Peyer's patch (tissue), 4 donors: ENCODE measurements around the gene DCLK2. TPM values are rescaled to one million over a fixed set of nuclear protein-coding genes. Genes with fewer than 3 reads are reported as not detected.
"Not testable (repeated sequence)": the region's sequence is repeated elsewhere in the genome, so short reads cannot be mapped to it uniquely, and the experiment has no call there.

Experiments
- DNase-seq, 3 donors: peaks; one replicate each; pipeline ENCODE4 v3.0.0-alpha.2; 2017 to 2019
- H3K27ac ChIP-seq, 4 donors: fragments of 200-600 bp; sonication (generic); one replicate each; pipeline ENCODE4 v1.5.1; 2016 to 2019
- H3K27me3 ChIP-seq, 2 donors: fragments of 200-600 bp; sonication (generic); one replicate each; pipeline ENCODE4 v1.5.1; 2019
- H3K36me3 ChIP-seq, 3 donors: fragments of 200-600 bp; sonication (generic); one replicate each; pipeline ENCODE4 v1.5.1; 2016 to 2019
- H3K4me1 ChIP-seq, 4 donors: fragments of 200-600 bp; sonication (generic); one replicate each; pipeline ENCODE4 v1.5.1; 2016 to 2019
- H3K4me3 ChIP-seq, 4 donors: fragments of 200-600 bp; sonication (generic); 1 replicate in 3 of 4; 2 replicates in 1 of 4; pipeline ENCODE4 v1.5.1; 2016 to 2019; ENCODE audit warnings: mild to moderate bottlenecking in 1 of 4
- H3K9me3 ChIP-seq, 4 donors: fragments of 200-600 bp; sonication (generic); one replicate each; pipeline ENCODE4 v1.5.1; 2016 to 2019; ENCODE audit warnings: mild to moderate bottlenecking in 1 of 4
- POLR2A ChIP-seq, 2 donors: fragments of 450-650 bp; IDR thresholded peaks; one replicate each; pipeline ENCODE4 v1.5.1; 2017; ENCODE audit warnings: antibody characterized with exemption in 2 of 2, mild to moderate bottlenecking in 2 of 2, moderate library complexity in 2 of 2
- total RNA-seq, 4 donors: library from RNA; depleted of rRNA; stranded (reverse); fragments of >200 nt; gene quantifications; one replicate each; pipeline ENCODE4 v1.1.0, GENCODE V29; 2016
- TF ChIP-seq, protein P1 (sequence below), 6 experiments: fragments of 450-650 bp in 4 of 6; fragments of 200-600 bp in 2 of 6; sonication (generic) in 1 of 6; IDR thresholded peaks; one replicate each; pipeline ENCODE4 v1.5.1; 2017 to 2019; ENCODE audit warnings: antibody characterized with exemption in 6 of 6, mild to moderate bottlenecking in 3 of 6, moderate library complexity in 1 of 6

DCLK2 gene
- total RNA-seq, 4 donors from 2014 or later, result 2.1 to 12.4 (median 3.1) TPM

DNA sequence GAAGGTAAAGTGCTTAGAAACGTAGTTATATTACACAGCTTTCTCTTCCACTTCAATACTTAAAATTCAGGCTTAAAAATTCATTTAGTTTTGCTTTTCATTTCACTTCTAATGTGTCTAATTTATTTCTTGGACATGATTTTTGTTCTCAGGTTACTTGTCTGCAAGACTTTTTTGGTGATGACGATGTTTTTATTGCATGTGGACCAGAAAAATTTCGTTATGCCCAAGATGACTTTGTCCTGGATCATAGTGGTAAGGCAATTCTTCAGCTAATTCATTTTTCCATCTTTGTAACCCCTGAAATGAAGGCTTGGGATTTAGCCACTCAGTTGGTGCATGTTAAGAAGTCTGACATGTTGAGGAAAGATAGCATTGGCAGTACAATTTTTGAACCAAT, 114.7 kb downstream of the DCLK2 start:
- Histone ChIP-seq H3K27me3 (no peaks in the 10 kb centered on the region), H3K36me3 (no peaks in the 10 kb centered on the region)
- TF ChIP-seq, protein P1, sequence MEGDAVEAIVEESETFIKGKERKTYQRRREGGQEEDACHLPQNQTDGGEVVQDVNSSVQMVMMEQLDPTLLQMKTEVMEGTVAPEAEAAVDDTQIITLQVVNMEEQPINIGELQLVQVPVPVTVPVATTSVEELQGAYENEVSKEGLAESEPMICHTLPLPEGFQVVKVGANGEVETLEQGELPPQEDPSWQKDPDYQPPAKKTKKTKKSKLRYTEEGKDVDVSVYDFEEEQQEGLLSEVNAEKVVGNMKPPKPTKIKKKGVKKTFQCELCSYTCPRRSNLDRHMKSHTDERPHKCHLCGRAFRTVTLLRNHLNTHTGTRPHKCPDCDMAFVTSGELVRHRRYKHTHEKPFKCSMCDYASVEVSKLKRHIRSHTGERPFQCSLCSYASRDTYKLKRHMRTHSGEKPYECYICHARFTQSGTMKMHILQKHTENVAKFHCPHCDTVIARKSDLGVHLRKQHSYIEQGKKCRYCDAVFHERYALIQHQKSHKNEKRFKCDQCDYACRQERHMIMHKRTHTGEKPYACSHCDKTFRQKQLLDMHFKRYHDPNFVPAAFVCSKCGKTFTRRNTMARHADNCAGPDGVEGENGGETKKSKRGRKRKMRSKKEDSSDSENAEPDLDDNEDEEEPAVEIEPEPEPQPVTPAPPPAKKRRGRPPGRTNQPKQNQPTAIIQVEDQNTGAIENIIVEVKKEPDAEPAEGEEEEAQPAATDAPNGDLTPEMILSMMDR (IDR thresholded peaks at IDR 0.05), result no peak
- TF ChIP-seq POLR2A (IDR thresholded peaks at IDR 0.05), result no peak

DNA sequence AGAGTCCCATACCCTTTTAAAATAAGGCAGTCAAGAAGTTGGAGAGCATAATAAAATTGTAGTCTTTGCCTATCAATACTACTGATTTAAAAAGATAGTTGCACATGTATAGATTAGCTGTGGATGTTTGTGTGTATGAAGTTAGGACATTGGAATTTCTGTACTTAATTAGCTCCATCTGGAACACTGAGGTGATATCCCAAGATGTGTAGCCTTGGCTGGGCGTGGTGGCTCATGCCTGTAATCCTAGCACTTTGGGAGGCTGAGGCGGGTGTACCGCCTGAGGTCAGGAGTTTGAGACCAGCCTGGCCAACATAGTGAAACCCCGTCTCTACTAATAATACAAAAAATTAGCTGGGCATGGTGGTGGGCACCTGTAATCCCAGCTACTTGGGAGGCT, 119.0 kb downstream of the DCLK2 start:
- H3K4me3 ChIP-seq, H3K27me3 ChIP-seq: not testable (repeated sequence)

More for the DNA sequence above, 114.7 kb downstream of the DCLK2 start:
- no peak for DNase-seq
- no peaks in the 10 kb centered on the region for H3K4me1 ChIP-seq
- no peaks in the 10 kb centered on the region for H3K9me3 ChIP-seq
- no peak overlapping the region for H3K4me3 ChIP-seq
- H3K27ac ChIP-seq, result no peak overlapping the region

DNA sequence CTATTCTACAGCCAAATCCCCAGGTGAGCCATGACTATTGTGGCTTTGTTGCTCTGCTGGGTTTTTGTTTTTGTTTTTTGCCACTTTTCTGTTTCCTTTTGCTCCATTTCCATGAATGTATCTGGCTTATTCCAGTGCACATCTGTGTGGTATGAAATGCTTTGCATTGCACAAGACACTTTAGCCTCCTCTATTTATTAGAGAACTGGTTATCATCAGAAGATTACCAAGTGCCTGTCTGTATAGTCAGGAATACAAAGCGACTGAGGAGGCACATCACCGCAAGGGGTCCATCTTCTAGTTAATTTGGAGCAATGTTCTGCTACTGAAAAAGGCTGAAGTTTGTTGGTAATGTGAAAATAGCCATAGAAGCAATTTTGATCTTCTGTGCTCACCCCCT, 120.8 kb downstream of the DCLK2 start:
- no peak overlapping the region for H3K4me3 ChIP-seq
- H3K36me3 ChIP-seq, result no peaks in the 10 kb centered on the region
- H3K27ac ChIP-seq, result no peak overlapping the region
- no peaks in the 10 kb centered on the region for H3K4me1 ChIP-seq
- TF ChIP-seq POLR2A (IDR thresholded peaks at IDR 0.05), result no peak
- TF ChIP-seq, protein P1 (IDR thresholded peaks at IDR 0.05), result no peak
- no peaks in the 10 kb centered on the region for H3K27me3 ChIP-seq
- DNase-seq, result no peak
- no peaks in the 10 kb centered on the region for H3K9me3 ChIP-seq

More for the DNA sequence above, 119.0 kb downstream of the DCLK2 start:
- not testable (repeated sequence) for H3K9me3 ChIP-seq, H3K36me3 ChIP-seq, DNase-seq, H3K4me1 ChIP-seq, H3K27ac ChIP-seq

DNA sequence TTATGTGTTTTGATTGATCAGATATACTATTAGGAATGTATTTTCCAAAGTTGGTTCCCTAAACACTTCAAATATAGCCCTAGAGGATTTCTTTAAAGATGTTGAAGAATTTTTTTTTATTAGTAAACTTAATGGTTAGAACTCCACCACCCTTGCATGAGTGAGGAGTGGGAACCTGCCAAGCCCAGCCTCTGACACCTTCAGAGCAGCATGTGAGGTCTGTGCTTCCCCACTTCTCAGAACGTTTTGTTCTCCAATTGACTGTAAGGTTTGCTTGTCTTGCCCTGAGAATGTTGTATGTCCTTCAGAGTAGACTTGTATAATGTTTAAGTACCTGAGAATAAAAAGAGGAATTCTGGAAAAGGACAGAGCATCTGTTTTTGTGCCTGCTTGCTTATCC, 126.8 kb downstream of the DCLK2 start:
- no peaks in the 10 kb centered on the region for H3K9me3 ChIP-seq
- no peaks in the 10 kb centered on the region for H3K36me3 ChIP-seq
- TF ChIP-seq POLR2A (IDR thresholded peaks at IDR 0.05), result no peak
- TF ChIP-seq, protein P1 (IDR thresholded peaks at IDR 0.05), result no peak
- no peaks in the 10 kb centered on the region for H3K4me1 ChIP-seq
- no peak for DNase-seq
- H3K4me3 ChIP-seq, result no peak overlapping the region
- H3K27me3 ChIP-seq, result no peaks in the 10 kb centered on the region
- H3K27ac ChIP-seq, result no peak overlapping the region

DNA sequence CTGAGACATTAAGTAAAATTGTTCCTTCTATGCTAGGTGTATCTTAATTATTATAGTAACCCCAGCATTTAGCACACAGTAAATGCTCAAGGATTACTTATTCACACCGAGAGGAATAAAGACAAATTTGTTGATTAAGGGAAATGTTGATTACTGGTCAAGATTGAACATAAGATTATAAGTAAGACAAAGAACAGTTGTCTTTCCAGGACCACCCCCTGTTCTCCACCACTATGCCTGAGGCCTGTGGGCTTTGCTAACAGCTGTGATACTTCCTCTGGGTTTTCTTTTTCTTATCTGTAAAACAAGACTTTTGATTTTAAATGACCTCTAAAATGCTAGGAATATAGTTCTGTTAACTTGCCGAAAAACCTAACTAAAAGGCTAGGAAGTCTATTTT, 128.0 kb downstream of the DCLK2 start:
- Histone ChIP-seq H3K27me3 (no peaks in the 10 kb centered on the region), H3K4me3 (no peak overlapping the region), H3K9me3 (no peaks in the 10 kb centered on the region), H3K4me1 (no peaks in the 10 kb centered on the region), H3K27ac (no peak overlapping the region), H3K36me3 (no peaks in the 10 kb centered on the region)
- TF ChIP-seq, protein P1 (IDR thresholded peaks at IDR 0.05), result no peak
- no peak for TF ChIP-seq POLR2A (IDR thresholded peaks at IDR 0.05)
- no peak for DNase-seq

DNA sequence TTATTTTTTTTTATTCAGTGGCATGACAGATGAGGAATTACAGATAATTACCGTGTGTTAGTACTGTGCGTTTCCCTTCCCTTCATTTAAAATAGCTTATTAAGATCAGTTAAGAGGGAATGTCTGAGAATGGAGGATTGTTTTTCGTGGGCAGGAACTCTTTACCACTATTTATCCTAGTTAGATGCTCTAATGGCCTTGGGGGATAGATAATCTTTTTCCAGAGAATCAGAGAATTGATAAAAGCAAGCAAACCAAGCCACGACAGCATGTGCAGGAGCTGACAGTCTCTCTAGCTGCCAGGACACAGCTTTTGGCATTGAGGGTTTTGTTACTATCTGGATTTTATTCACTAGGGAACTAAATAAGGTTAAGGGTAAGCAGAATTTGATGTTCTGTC, 128.7 kb downstream of the DCLK2 start:
- Histone ChIP-seq H3K9me3 (no peaks in the 10 kb centered on the region), H3K36me3 (no peaks in the 10 kb centered on the region), H3K4me1 (no peaks in the 10 kb centered on the region), H3K4me3 (no peak overlapping the region), H3K27ac (no peak overlapping the region), H3K27me3 (no peaks in the 10 kb centered on the region)
- TF ChIP-seq, protein P1 (IDR thresholded peaks at IDR 0.05), result no peak
- no peak for TF ChIP-seq POLR2A (IDR thresholded peaks at IDR 0.05)
- DNase-seq, result no peak
